Measurements from ENCODE around the gene CTIF.
A peak's percentile ranks its signal among the peaks of the same experiment; 100 is the strongest.

The CTIF gene

GRCh38 chr18:48612511-48612910 lies 73.7 kb downstream of the CTIF start:
- TF ChIP-seq CTCF (IDR thresholded peaks at IDR 0.05; ENCODE audit: control insufficient read depth, extremely low read depth, insufficient read depth): no peak
- no peak for DNase-seq (ENCODE audit: low read depth)

GRCh38 chr18:48612917-48613316 lies 74.1 kb downstream of the CTIF start:
- no peak for TF ChIP-seq CTCF (IDR thresholded peaks at IDR 0.05; ENCODE audit: control insufficient read depth, extremely low read depth, insufficient read depth)
- DNase-seq (ENCODE audit: low read depth): no peak
- no peak overlapping the region for H3K4me3 ChIP-seq (ENCODE audit: low read depth, low read length)

More at GRCh38 chr18:48612511-48612910, 73.7 kb downstream of the CTIF start:
- no peak overlapping the region for H3K4me3 ChIP-seq (ENCODE audit: low read depth, low read length)

- no peak for DNase-seq (ENCODE audit: low read depth)
- no peak overlapping the region for H3K4me3 ChIP-seq (ENCODE audit: low read depth, low read length)
- TF ChIP-seq CTCF (IDR thresholded peaks at IDR 0.05; ENCODE audit: control insufficient read depth, extremely low read depth, insufficient read depth): no peak
Observed at GRCh38 chr18:48613589-48614404, 75.0 kb downstream of the CTIF start.

- DNase-seq (ENCODE audit: low read depth): peak; percentile 97
- TF ChIP-seq CTCF (IDR thresholded peaks at IDR 0.05; ENCODE audit: control insufficient read depth, extremely low read depth, insufficient read depth): no peak; the same call in 1 of the 2 replicates
- H3K4me3 ChIP-seq (ENCODE audit: low read depth, low read length): 0 out of 2 replicates have a peak overlapping the region, but pooled peaks have one; percentile 9
Observed at GRCh38 chr18:48615566-48616401, 77.0 kb downstream of the CTIF start.

- TF ChIP-seq CTCF (IDR thresholded peaks at IDR 0.05; ENCODE audit: control insufficient read depth, extremely low read depth, insufficient read depth): no peak
- no peak for DNase-seq (ENCODE audit: low read depth)
- no peak overlapping the region for H3K4me3 ChIP-seq (ENCODE audit: low read depth, low read length)
Observed at GRCh38 chr18:48616484-48617255, 77.8 kb downstream of the CTIF start.

- TF ChIP-seq CTCF (IDR thresholded peaks at IDR 0.05; ENCODE audit: control insufficient read depth, extremely low read depth, insufficient read depth): no peak
- no peak for DNase-seq (ENCODE audit: low read depth)
Observed at GRCh38 chr18:48617844-48618497, 79.1 kb downstream of the CTIF start.

More at GRCh38 chr18:48617844-48618497, 79.1 kb downstream of the CTIF start:
- no peak overlapping the region for H3K4me3 ChIP-seq (ENCODE audit: low read depth, low read length)
